Activated CD4-positive, alpha-beta T cell treated with anti-CD3 and anti-CD28 coated beads for 1 hour (primary cell): ENCODE measurements around the gene FMN1.

Experiments
- DNase-seq: peaks from one replicate; pipeline ENCODE4 v3.0.0-alpha.2; 2020

Gene FMN1

GRCh38 chr15:32716216-32716914, 478.1 kb downstream of the FMN1 start:
- no peak for DNase-seq
